ENCODE measurements around the gene TNFAIP2. TPM values are rescaled to one million over a fixed set of nuclear protein-coding genes. Genes with fewer than 3 reads are reported as not detected.
A peak's percentile ranks its signal among the peaks of the same experiment; 100 is the strongest.

TNFAIP2 gene
- total RNA-seq, 4 donors from 2014 or later = 25.1 to 76.3 (median 52.7) TPM

- no peak overlapping the region for H3K4me3 ChIP-seq
- in situ Hi-C loops (cut with MboI; ENCODE audit: low pct_ligation_motif_present in 1 of 4, low pct_unique_long_range_greater_than_20kb in 1 of 4, low sequenced_read_pairs in 3 of 4) = loop anchor here in 3 of 4 donors (10.0 kb wide), 2 partner anchors 177 to 187 kb away; no protein-coding TSS in a partner anchor
- peak overlapping the region; percentile 25 to 44 (median 37) for H3K27ac ChIP-seq
- TF ChIP-seq POLR2A (IDR thresholded peaks at IDR 0.05) (no peak), POLR2AphosphoS5 (IDR thresholded peaks at IDR 0.05) (no peak), EP300 (IDR thresholded peaks at IDR 0.05; ENCODE audit: low read depth) (no peak)
- TF ChIP-seq, protein P1, sequence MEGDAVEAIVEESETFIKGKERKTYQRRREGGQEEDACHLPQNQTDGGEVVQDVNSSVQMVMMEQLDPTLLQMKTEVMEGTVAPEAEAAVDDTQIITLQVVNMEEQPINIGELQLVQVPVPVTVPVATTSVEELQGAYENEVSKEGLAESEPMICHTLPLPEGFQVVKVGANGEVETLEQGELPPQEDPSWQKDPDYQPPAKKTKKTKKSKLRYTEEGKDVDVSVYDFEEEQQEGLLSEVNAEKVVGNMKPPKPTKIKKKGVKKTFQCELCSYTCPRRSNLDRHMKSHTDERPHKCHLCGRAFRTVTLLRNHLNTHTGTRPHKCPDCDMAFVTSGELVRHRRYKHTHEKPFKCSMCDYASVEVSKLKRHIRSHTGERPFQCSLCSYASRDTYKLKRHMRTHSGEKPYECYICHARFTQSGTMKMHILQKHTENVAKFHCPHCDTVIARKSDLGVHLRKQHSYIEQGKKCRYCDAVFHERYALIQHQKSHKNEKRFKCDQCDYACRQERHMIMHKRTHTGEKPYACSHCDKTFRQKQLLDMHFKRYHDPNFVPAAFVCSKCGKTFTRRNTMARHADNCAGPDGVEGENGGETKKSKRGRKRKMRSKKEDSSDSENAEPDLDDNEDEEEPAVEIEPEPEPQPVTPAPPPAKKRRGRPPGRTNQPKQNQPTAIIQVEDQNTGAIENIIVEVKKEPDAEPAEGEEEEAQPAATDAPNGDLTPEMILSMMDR (IDR thresholded peaks at IDR 0.05) = no peak
- H3K4me1 ChIP-seq = peaks cover 15 to 62% (median 40%) of the 10 kb centered on the region in 4 donors
- 67 to 93% methylated on average over 1 to 24 of the region's 28 CpGs for WGBS, 2 donors (ENCODE audit: low coverage in 1 of 2)
- intact Hi-C loops (cut with DNase I; ENCODE audit: low total_unique reads) = no loop called here
- DNase-seq = no peak
- no peaks in the 10 kb centered on the region for H3K36me3 ChIP-seq
- no peaks in the 10 kb centered on the region for H3K9me3 ChIP-seq
- H3K27me3 ChIP-seq = peaks cover 16% of the 10 kb centered on the region
Observed at GRCh38 chr14:103107941-103108748, 15.1 kb upstream of the TNFAIP2 start.

DNA sequence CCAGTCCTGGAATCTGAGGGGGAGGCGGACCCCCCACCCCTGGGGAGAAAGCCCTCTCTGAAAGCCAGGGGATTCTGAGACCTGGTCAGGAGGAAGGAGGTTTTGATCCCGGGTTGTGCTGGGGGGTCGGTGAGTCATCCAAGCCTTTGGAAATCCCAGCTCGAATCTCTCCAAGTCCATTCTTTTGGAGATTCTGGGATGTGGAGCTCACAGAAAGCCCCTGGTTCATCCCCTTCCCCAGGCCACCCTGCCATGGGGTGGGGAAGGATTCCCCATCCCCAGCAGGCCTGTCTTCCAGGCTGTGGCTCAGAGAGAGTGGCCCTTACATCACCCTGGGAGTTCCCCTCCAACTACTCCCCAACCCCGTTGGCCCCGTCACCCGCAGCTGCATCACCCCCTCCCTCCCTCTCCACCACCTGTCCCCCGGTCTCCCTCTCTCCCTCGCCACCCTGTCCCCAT, 14.5 kb upstream of the TNFAIP2 start:
- 41 to 44% methylated on average over 3 to 8 of the region's 9 CpGs for WGBS, 2 donors (ENCODE audit: low coverage in 1 of 2)
- in situ Hi-C loops (cut with MboI; ENCODE audit: low pct_ligation_motif_present in 1 of 4, low pct_unique_long_range_greater_than_20kb in 1 of 4, low sequenced_read_pairs in 3 of 4) (loop anchor here in 3 of 4 donors (10.0 kb wide), 2 partner anchors 176 to 186 kb away; no protein-coding TSS in a partner anchor), intact Hi-C loops (cut with DNase I; ENCODE audit: low total_unique reads) (loop anchor here (1.0 kb wide), 1 partner anchor 26 kb away; no protein-coding TSS in a partner anchor)
- no peaks in the 10 kb centered on the region for H3K9me3 ChIP-seq
- TF ChIP-seq, protein P1 (IDR thresholded peaks at IDR 0.05) = no peak
- TF ChIP-seq POLR2A (IDR thresholded peaks at IDR 0.05) (no peak), POLR2AphosphoS5 (IDR thresholded peaks at IDR 0.05) (no peak), EP300 (IDR thresholded peaks at IDR 0.05; ENCODE audit: low read depth) (no peak)
- peak; percentile 66 for DNase-seq
- peaks cover 12 to 57% (median 36%) of the 10 kb centered on the region in 4 donors for H3K4me1 ChIP-seq
- no peak overlapping the region for H3K4me3 ChIP-seq
- H3K36me3 ChIP-seq = no peaks in the 10 kb centered on the region
- H3K27ac ChIP-seq = peak overlapping the region; percentile 25 to 44 (median 37)
- H3K27me3 ChIP-seq = peaks cover 11% of the 10 kb centered on the region

- intact Hi-C loops (cut with DNase I; ENCODE audit: low total_unique reads) = loop anchor here (1.0 kb wide), 1 partner anchor 27 kb away; no protein-coding TSS in a partner anchor
- in situ Hi-C loops (cut with MboI; ENCODE audit: low pct_ligation_motif_present in 1 of 4, low pct_unique_long_range_greater_than_20kb in 1 of 4, low sequenced_read_pairs in 3 of 4) = loop anchor here in 3 of 4 donors (10.0 kb wide), 2 partner anchors 175 to 185 kb away; no protein-coding TSS in a partner anchor
- Histone ChIP-seq H3K27ac (peak overlapping the region; percentile 60 to 78 (median 66)), H3K4me1 (peaks cover 5 to 55% (median 28%) of the 10 kb centered on the region in 4 donors), H3K9me3 (no peaks in the 10 kb centered on the region), H3K4me3 (no peak overlapping the region), H3K36me3 (no peaks in the 10 kb centered on the region), H3K27me3 (peaks cover 1% of the 10 kb centered on the region)
- peak; percentile 48 for DNase-seq
- 66% methylated on average over 22 of the region's 32 CpGs; no CpG with 5 or more reads in 1 of the 2 donors for WGBS, 2 donors (ENCODE audit: low coverage in 1 of 2)
- TF ChIP-seq EP300 (IDR thresholded peaks at IDR 0.05; ENCODE audit: low read depth) (no peak), POLR2A (IDR thresholded peaks at IDR 0.05) (no peak), POLR2AphosphoS5 (IDR thresholded peaks at IDR 0.05) (no peak)
- TF ChIP-seq, protein P1 (IDR thresholded peaks at IDR 0.05) = no peak
Observed at GRCh38 chr14:103109535-103110441, 13.5 kb upstream of the TNFAIP2 start.

Data from transverse colon (tissue), 4 donors.